ENCODE measurements around the gene SCAANT1. TPM values are rescaled to one million over a fixed set of nuclear protein-coding genes. Genes with fewer than 3 reads are reported as not detected.
A peak's percentile ranks its signal among the peaks of the same experiment; 100 is the strongest.

The SCAANT1 gene
- total RNA-seq, 1 donor from 2014 or later: not detected

GRCh38 chr3:63955830-63956545 is 43.8 kb upstream of the SCAANT1 start:
- DNase-seq (ENCODE audit: extremely low spot score, unreplicated experiment): no peak
- H3K4me3 Mint-ChIP-seq (ENCODE audit: unreplicated experiment): no peak overlapping the region
- peaks cover 15% of the 10 kb centered on the region for H3K36me3 Mint-ChIP-seq (ENCODE audit: unreplicated experiment)
- H3K4me1 Mint-ChIP-seq (ENCODE audit: unreplicated experiment): peaks cover 30% of the 10 kb centered on the region
- no peaks in the 10 kb centered on the region for H3K27me3 Mint-ChIP-seq (ENCODE audit: unreplicated experiment)
- H3K9me3 Mint-ChIP-seq (ENCODE audit: unreplicated experiment): no peaks in the 10 kb centered on the region
- H3K27ac Mint-ChIP-seq (ENCODE audit: unreplicated experiment): no peak overlapping the region
- no peak for TF ChIP-seq CTCF (IDR thresholded peaks at IDR 0.05)

- Mint-ChIP-seq H3K9me3 (ENCODE audit: unreplicated experiment) (no peaks in the 10 kb centered on the region), H3K4me3 (ENCODE audit: unreplicated experiment) (no peak overlapping the region), H3K27me3 (ENCODE audit: unreplicated experiment) (no peaks in the 10 kb centered on the region), H3K4me1 (ENCODE audit: unreplicated experiment) (peaks cover 33% of the 10 kb centered on the region), H3K27ac (ENCODE audit: unreplicated experiment) (peak overlapping the region; percentile 54), H3K36me3 (ENCODE audit: unreplicated experiment) (peaks cover 15% of the 10 kb centered on the region)
- DNase-seq (ENCODE audit: extremely low spot score, unreplicated experiment): no peak
- no peak for TF ChIP-seq CTCF (IDR thresholded peaks at IDR 0.05)
These were observed 43.0 kb upstream of the SCAANT1 start for GRCh38 chr3:63955036-63955650.

GRCh38 chr3:63954182-63954581 is 42.0 kb upstream of the SCAANT1 start:
- no peak for DNase-seq (ENCODE audit: extremely low spot score, unreplicated experiment)
- H3K27me3 Mint-ChIP-seq (ENCODE audit: unreplicated experiment): no peaks in the 10 kb centered on the region
- H3K4me3 Mint-ChIP-seq (ENCODE audit: unreplicated experiment): no peak overlapping the region
- H3K36me3 Mint-ChIP-seq (ENCODE audit: unreplicated experiment): peaks cover 15% of the 10 kb centered on the region
- H3K27ac Mint-ChIP-seq (ENCODE audit: unreplicated experiment): no peak overlapping the region
- H3K9me3 Mint-ChIP-seq (ENCODE audit: unreplicated experiment): no peaks in the 10 kb centered on the region
- peaks cover 35% of the 10 kb centered on the region for H3K4me1 Mint-ChIP-seq (ENCODE audit: unreplicated experiment)
- no peak for TF ChIP-seq CTCF (IDR thresholded peaks at IDR 0.05)

GRCh38 chr3:63952248-63952594 is 40.0 kb upstream of the SCAANT1 start:
- no peak overlapping the region for H3K4me3 Mint-ChIP-seq (ENCODE audit: unreplicated experiment)
- H3K9me3 Mint-ChIP-seq (ENCODE audit: unreplicated experiment): no peaks in the 10 kb centered on the region
- H3K27ac Mint-ChIP-seq (ENCODE audit: unreplicated experiment): no peak overlapping the region
- TF ChIP-seq CTCF (IDR thresholded peaks at IDR 0.05): no peak
- DNase-seq (ENCODE audit: extremely low spot score, unreplicated experiment): no peak
- no peaks in the 10 kb centered on the region for H3K27me3 Mint-ChIP-seq (ENCODE audit: unreplicated experiment)
- H3K36me3 Mint-ChIP-seq (ENCODE audit: unreplicated experiment): peaks cover 15% of the 10 kb centered on the region
- peaks cover 49% of the 10 kb centered on the region for H3K4me1 Mint-ChIP-seq (ENCODE audit: unreplicated experiment)

GRCh38 chr3:63951492-63952247 is 39.5 kb upstream of the SCAANT1 start:
- Mint-ChIP-seq H3K27me3 (ENCODE audit: unreplicated experiment) (no peaks in the 10 kb centered on the region), H3K4me1 (ENCODE audit: unreplicated experiment) (peaks cover 52% of the 10 kb centered on the region), H3K27ac (ENCODE audit: unreplicated experiment) (peak overlapping the region; percentile 76), H3K36me3 (ENCODE audit: unreplicated experiment) (peaks cover 15% of the 10 kb centered on the region), H3K4me3 (ENCODE audit: unreplicated experiment) (no peak overlapping the region), H3K9me3 (ENCODE audit: unreplicated experiment) (no peaks in the 10 kb centered on the region)
- no peak for DNase-seq (ENCODE audit: extremely low spot score, unreplicated experiment)
- no peak for TF ChIP-seq CTCF (IDR thresholded peaks at IDR 0.05)

Measured in osteocyte (in vitro differentiated cells).